CD4-positive, alpha-beta T cell (primary cell): ENCODE results near the gene PTPRT. TPM values are rescaled to one million over a fixed set of nuclear protein-coding genes. Genes with fewer than 3 reads are reported as not detected.

ENCODE experiments used
- ATAC-seq: fragments of 200-7000 bp; cut with Tn5 transposase; one replicate; pipeline ENCODE4 v1.10.0; 2022; ENCODE audit warnings: mild to moderate bottlenecking; ENCODE audit not compliant: poor library complexity
- CTCF ChIA-PET: fragments of 350-600 bp; sonication (Branson Sonifier 250); formaldehyde crosslinking; loops from one replicate; lab custom pipeline; 2021; ENCODE audit warnings: antibody characterized with exemption, inconsistent platforms; lab: Charles Lee
- POLR2A ChIA-PET: fragments of 350-600 bp; sonication (Branson Sonifier 250); formaldehyde crosslinking; loops from one replicate; lab custom pipeline; 2021; ENCODE audit warnings: antibody characterized with exemption, inconsistent platforms; lab: Charles Lee
- DNase-seq, 14 experiments: peaks; one replicate each; pipeline ENCODE4 v3.0.0-alpha.2; 2013 to 2020; ENCODE audit warnings: mixed read lengths in 2 of 14
- H3K27ac ChIP-seq, 2 donors: one replicate each; pipeline versions ENCODE4 v1.5.1 to v1.7.0; 2013; ENCODE audit warnings: low read length in 2 of 2, low read depth in 1 of 2, mild to moderate bottlenecking in 1 of 2
- H3K27me3 ChIP-seq, 2 experiments: 1 replicate in 1 of 2; 2 replicates in 1 of 2; pipeline versions ENCODE4 v1.6.1 to v1.7.0; 2013; ENCODE audit warnings: low read length in 2 of 2, control low read depth in 1 of 2, mild to moderate bottlenecking in 1 of 2, moderate library complexity in 1 of 2; ENCODE audit not compliant: insufficient read depth in 2 of 2, control insufficient read depth in 1 of 2
- H3K36me3 ChIP-seq: one replicate; pipeline ENCODE4 v1.6.1; 2013; ENCODE audit warnings: low read length, control low read depth; ENCODE audit not compliant: insufficient read depth
- H3K4me1 ChIP-seq: one replicate; pipeline ENCODE4 v1.6.1; 2013; ENCODE audit warnings: low read length, control low read depth; ENCODE audit not compliant: insufficient read depth
- H3K4me3 ChIP-seq: one replicate; pipeline ENCODE4 v1.5.1; 2013; ENCODE audit warnings: mild to moderate bottlenecking, low read length, moderate library complexity
- H3K9me3 ChIP-seq, 2 experiments: 1 replicate in 1 of 2; 2 replicates in 1 of 2; pipeline versions ENCODE4 v1.6.1 to v1.7.0; 2013; ENCODE audit warnings: low read length in 2 of 2, mild to moderate bottlenecking in 2 of 2, control low read depth in 1 of 2, moderate library complexity in 1 of 2; ENCODE audit not compliant: control insufficient read depth in 1 of 2, insufficient read depth in 1 of 2
- H3K27ac Mint-ChIP-seq: one replicate; pipeline ENCODE4 v1.8.0; 2020; ENCODE audit warnings: mixed read lengths
- H3K27me3 Mint-ChIP-seq: one replicate; pipeline ENCODE4 v1.8.0; 2021; ENCODE audit warnings: mixed read lengths
- H3K36me3 Mint-ChIP-seq: one replicate; pipeline ENCODE4 v1.8.0; 2021; ENCODE audit warnings: low read depth, mixed read lengths
- H3K4me1 Mint-ChIP-seq: one replicate; pipeline ENCODE4 v1.8.0; 2021; ENCODE audit warnings: low read depth, mixed read lengths
- H3K4me3 Mint-ChIP-seq: one replicate; pipeline ENCODE4 v1.8.0; 2020; ENCODE audit warnings: mild to moderate bottlenecking, mixed read lengths
- H3K9me3 Mint-ChIP-seq: one replicate; pipeline ENCODE4 v1.8.0; 2020; ENCODE audit warnings: mixed read lengths
- CTCF ChIP-seq: fragments of 200-600 bp; IDR thresholded peaks from one replicate; pipeline ENCODE4 v1.8.0; 2022; ENCODE audit warnings: antibody characterized with exemption, mild to moderate bottlenecking
- intact Hi-C, 2 experiments: fragments of 100-400 bp; cut with DNase I in 1 of 2; cut with micrococcal nuclease in 1 of 2; formaldehyde crosslinking; loops; one replicate each; pipeline versions ENCODE4 v1.15.1 to v1.9.0; 2023 to 2025; cut with DNase I, micrococcal nuclease
- total RNA-seq, 174 experiments: library from RNA in 2 of 174; stranded (reverse) in 2 of 174; gene quantifications; one replicate each; pipeline ENCODE4 v1.2.3 and lab custom pipeline; 2021 to 2026

PTPRT gene
- total RNA-seq, 2 experiments from 2014 or later, result not detected

- Mint-ChIP-seq H3K9me3 (no peaks in the 10 kb centered on the region), H3K4me3 (no peak overlapping the region), H3K27me3 (peaks cover 4% of the 10 kb centered on the region), H3K27ac (no peak overlapping the region), H3K36me3 (no peaks in the 10 kb centered on the region), H3K4me1 (no peaks in the 10 kb centered on the region)
- TF ChIP-seq CTCF, result no peak
- H3K36me3 ChIP-seq, result no peaks in the 10 kb centered on the region
- H3K27ac ChIP-seq, result no peak overlapping the region
- intact Hi-C loops, result no loop called here
- CTCF ChIA-PET, result no interaction called here
- no peaks in the 10 kb centered on the region for H3K4me1 ChIP-seq
- DNase-seq (no peak), ATAC-seq (no peak)
- H3K9me3 ChIP-seq, result peaks cover 0 to 8% of the 10 kb centered on the region in 2 experiments
- no peak overlapping the region for H3K4me3 ChIP-seq
- POLR2A ChIA-PET, result no interaction called here
- no peaks in the 10 kb centered on the region for H3K27me3 ChIP-seq
Measured at GRCh38 chr20:42074944-42075343, 1114.8 kb downstream of the PTPRT start.

- Mint-ChIP-seq H3K4me3 (no peak overlapping the region), H3K27ac (no peak overlapping the region), H3K4me1 (no peaks in the 10 kb centered on the region), H3K27me3 (peaks cover 14% of the 10 kb centered on the region), H3K9me3 (no peaks in the 10 kb centered on the region), H3K36me3 (no peaks in the 10 kb centered on the region)
- intact Hi-C loops, result no loop called here
- no peak overlapping the region for H3K4me3 ChIP-seq
- no peaks in the 10 kb centered on the region for H3K4me1 ChIP-seq
- H3K27me3 ChIP-seq, result no peaks in the 10 kb centered on the region
- POLR2A ChIA-PET, result no interaction called here
- TF ChIP-seq CTCF, result no peak
- H3K36me3 ChIP-seq, result no peaks in the 10 kb centered on the region
- no peak for DNase-seq
- CTCF ChIA-PET, result no interaction called here
- no peak for ATAC-seq
- no peaks in the 10 kb centered on the region for H3K9me3 ChIP-seq
- H3K27ac ChIP-seq, result no peak overlapping the region
Measured at GRCh38 chr20:42067596-42067995, 1122.1 kb downstream of the PTPRT start.

- no peaks in the 10 kb centered on the region for H3K36me3 Mint-ChIP-seq
- H3K27me3 Mint-ChIP-seq, result peaks cover 14% of the 10 kb centered on the region
- POLR2A ChIA-PET, result no interaction called here
- H3K9me3 Mint-ChIP-seq, result no peaks in the 10 kb centered on the region
- intact Hi-C loops, result no loop called here
- H3K4me1 Mint-ChIP-seq, result no peaks in the 10 kb centered on the region
- H3K36me3 ChIP-seq, result no peaks in the 10 kb centered on the region
- H3K27ac Mint-ChIP-seq, result no peak overlapping the region
- ATAC-seq (no peak), DNase-seq (no peak)
- H3K27ac ChIP-seq, result no peak overlapping the region
- no peaks in the 10 kb centered on the region for H3K27me3 ChIP-seq
- no peak for TF ChIP-seq CTCF
- no peaks in the 10 kb centered on the region for H3K9me3 ChIP-seq
- CTCF ChIA-PET, result no interaction called here
- no peaks in the 10 kb centered on the region for H3K4me1 ChIP-seq
- H3K4me3 Mint-ChIP-seq, result no peak overlapping the region
- H3K4me3 ChIP-seq, result no peak overlapping the region
Measured at GRCh38 chr20:42067174-42067573, 1122.5 kb downstream of the PTPRT start.
